DMS 273 (cell line): ENCODE data around the gene LITAFD.

Experiments
- DNase-seq: peaks from one replicate; lab custom pipeline; 2025; ENCODE audit not compliant: unreplicated experiment; lab: John Stamatoyannopoulos, UW

LITAFD gene

DNA sequence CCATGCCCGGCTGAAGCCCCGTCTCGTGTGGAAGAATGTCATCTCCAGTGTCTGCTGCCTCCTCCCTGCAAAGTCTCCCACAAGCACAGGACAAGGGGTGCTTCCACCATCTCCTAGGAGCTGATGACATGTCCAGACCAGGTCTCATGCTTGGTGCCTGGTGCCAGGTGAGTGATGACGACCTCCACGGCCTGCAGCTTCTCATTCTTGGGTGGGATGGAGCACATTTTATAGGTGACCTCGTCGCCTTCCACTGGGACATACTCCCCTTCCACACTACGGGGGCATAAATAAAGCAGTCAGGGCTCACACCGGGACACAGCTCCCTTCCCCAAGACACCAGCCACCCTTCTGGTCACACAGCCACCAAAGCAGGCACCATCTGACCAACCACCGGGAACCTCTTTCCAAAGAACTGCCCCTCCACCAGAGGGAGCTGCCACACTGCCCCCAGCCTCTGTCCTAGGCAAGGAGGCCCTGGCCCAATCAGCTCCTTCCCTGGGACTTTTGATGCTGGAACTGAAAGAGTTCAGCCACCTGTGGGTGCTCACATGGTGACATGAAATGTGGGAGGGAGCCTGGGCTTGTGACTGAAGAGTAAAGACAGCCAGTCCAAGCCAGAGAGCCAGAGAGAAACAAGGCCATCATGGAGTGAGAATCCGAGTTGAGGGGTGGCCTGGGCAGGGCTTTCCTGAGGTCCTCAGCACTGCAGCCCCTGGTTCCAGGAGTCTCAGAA, 26.9 kb upstream of the LITAFD start:
- DNase-seq, result no peak

DNA sequence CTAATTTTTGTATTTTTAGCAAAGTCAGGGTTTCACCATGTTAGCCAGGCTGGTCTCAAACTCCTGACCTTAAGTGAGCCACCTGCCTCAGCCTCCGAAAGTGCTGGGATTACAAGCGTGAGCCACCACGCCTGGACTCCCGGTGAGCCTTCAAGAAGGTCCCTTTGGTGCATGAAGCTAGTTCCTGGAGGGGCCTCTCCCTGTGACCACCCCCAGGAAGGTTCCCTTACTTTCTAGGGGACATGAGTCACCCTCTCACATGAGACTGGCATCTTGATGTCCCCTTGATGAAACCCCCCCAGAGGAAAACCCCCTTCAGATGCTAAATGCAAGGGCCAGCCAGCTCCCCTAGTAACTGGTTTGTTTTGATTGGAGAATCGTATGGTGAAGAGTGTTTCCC, 26.2 kb upstream of the LITAFD start:
- no peak for DNase-seq

DNA sequence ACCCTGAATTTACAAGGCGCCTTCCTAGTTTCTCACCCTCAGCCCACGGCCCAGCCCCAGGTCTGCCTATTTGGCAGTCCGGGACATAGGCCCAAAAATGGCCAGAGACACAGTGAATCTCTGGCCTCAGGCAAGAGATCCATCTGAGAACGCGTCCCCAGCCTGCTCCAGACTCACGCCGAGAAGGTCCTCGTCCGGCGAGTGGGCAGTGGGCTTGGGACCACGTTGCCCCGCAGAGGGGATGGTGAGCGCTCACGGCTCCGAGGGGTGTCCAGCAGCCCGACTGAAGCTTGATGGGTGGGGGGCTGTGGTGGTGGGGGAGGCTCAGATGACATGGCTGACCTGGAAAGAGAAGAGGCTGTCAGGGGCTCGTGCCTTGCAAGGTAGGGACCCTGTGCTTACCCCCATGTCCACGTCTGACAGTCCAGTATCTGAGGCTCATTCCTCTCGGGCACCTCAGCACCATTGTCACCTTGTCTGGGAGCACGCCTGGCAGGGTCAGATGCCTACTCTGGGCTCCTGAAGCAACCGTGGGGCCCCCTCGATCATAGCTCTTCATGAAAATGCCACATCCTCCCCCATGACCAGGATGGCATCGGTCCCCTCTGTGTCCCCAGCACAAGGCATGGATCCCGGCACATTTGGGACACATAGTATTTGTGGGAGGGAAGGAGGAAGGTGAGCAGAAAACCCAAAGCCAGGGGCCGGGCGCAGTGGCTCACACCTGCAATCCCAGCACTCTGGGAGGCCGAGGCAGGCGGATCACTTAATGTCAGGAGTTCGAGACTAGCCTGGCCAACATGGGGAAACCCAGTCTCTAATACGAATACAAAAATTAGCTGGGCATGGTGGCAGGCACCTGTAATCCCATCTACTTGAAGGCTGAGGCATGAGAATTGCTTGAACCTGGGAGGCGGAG, 22.9 kb upstream of the LITAFD start:
- DNase-seq, result no peak

DNA sequence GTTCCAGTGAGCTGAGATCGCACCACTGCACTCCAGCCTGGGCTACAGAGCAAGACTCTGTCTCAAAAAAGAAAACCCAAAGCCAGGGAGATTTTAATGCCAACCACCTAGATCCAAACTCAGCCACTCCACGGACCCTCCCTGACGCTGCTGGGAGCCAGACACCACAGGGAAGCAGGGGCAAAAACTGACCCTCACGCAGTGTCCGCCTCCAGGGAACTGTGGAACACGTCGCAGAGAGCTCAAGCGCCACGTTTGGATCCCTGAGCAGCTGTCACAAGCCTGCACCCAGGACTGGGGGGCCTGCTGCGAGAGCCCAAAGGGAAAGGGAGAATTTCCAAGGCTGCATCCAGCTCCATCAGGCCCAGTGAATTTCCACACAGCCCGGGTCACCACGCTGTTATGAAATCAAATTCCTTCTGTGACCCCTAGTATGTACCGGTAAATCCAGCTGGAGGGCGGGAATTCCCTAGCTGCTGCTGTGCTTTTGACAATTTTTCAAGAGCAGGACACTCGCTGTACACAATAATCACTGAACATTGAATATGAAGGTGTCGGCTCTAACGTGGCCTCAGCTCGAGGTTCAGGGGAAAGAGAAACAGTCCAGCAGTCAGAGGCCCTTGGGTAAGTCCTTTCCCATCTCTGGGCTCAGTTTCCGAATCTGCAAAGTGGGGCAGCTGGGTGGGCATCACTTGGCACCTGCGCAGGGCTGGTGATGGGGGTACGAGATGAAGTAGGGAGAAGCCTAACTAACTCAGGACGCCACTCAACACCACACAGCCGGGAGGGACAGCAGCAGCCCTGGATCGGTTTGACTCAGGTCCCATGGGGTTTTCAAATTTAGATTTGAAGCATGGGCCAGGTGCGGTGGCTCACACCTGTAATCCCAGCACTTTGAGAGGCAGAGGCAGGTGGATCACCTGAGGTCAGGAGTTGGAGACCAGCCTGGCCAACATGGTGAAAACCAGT, 22.0 kb upstream of the LITAFD start:
- DNase-seq, result no peak

- DNase-seq, result peak; percentile 55
These were observed 20.4 kb upstream of the LITAFD start for GRCh38 chr16:8861563-8862308.

DNA sequence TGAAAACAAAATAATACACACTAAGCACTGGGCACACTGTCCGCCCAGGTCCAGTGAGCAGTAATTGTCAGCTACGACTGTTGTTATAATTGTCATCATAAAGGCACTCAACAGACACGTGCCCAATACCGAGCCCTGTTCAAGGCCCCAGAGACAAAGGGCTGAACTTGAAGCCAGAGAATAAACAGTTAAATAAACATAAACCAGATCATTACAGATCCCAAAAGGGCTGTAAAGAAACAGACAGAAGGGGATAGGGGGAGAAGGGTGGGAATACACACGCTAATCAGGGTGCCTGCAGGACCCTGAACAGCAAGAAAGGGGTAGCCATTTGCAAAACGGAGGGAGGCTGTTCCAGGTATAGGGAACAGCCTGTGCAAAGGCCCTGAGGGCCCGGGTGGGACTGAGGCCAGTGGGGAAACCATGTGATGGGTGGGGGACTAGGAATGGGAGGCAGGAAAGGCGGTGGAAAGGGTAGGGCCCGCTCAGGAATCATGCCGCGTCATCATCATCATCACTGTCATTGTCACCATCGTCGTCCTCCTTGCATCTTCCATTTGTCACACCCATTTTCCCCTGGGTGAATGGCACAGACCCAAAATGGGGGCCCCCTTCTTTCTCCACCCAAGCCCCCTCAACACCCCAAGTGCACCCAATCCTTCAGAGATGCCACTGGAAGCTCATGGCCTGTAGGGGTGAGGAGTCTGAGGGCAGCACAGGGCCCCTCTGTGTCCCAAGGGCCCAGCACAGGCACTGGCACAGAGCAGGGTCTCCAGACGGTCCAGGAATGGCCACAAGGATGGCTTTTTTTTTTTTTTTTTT, 19.6 kb upstream of the LITAFD start:
- no peak for DNase-seq

- DNase-seq, result peak; percentile 49
These were observed 18.3 kb upstream of the LITAFD start for GRCh38 chr16:8863594-8864424.

DNA sequence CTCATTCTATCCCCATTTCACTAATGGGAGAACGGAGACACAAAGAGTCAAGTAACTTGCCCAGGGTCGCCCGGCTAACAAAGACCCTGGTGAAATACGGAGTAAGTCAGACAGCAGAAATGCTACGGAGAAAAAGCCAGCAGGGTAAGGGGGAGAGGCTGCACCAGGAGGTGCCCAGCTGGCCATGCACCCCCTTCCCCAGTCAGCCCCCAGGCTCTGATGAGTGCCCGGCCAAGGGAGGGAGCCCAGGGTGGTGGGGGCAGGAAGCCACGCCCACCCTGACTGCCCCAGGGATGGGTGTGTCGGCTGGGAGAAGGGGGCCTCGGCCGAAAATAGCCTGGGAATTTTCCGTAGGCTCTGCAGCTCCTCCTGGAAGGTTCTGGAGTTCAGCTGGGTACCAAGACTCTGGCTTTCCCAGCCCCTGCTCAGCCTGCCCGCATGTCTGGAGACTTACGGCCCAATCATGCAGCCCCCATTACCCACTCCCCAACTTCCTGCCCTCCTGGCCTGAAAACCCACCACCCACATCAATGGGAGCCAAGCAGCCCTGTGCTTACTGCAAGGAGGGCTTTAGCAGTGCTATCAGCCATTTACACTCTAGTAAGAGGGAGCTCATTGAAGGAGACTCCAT, 17.6 kb upstream of the LITAFD start:
- no peak for DNase-seq

DNA sequence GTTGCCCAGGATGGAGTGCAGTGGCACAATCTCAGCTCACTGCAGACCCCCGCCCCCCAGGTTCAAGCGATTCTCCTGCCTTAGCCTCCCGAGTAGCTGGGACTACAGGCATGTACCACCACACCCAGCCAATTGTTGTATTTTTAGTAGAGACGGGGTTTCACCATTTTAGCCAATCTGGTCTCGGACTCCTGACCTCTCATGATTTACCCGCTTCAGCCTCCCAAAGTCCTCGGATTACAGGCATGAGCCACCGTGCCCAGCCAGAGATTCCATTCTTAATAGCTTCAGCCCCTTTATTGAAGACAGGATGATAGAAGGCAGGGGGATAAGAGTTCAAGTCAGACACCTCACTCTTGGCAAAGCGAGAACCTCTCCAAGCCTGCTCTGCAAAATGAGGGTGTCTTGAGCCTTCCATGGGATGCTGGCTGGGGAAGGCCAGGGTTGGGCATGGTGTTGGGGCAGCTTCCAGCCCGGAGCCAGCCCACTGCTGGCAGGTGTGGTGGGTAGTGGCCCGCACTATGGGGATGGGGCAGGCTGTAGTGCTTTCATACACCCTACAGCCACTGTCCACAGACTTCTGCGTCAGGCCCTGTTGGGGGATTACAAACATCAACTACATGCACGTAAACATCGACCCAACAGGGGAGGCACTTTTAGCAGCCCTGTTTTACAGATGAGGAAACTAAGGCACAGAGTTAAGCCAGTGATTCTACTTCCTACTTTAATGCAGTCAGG, 16.8 kb upstream of the LITAFD start:
- no peak for DNase-seq

- DNase-seq, result no peak
These were observed 15.8 kb upstream of the LITAFD start for GRCh38 chr16:8866118-8866883.

GRCh38 chr16:8866884-8867215, 15.3 kb upstream of the LITAFD start:
- no peak for DNase-seq

DNA sequence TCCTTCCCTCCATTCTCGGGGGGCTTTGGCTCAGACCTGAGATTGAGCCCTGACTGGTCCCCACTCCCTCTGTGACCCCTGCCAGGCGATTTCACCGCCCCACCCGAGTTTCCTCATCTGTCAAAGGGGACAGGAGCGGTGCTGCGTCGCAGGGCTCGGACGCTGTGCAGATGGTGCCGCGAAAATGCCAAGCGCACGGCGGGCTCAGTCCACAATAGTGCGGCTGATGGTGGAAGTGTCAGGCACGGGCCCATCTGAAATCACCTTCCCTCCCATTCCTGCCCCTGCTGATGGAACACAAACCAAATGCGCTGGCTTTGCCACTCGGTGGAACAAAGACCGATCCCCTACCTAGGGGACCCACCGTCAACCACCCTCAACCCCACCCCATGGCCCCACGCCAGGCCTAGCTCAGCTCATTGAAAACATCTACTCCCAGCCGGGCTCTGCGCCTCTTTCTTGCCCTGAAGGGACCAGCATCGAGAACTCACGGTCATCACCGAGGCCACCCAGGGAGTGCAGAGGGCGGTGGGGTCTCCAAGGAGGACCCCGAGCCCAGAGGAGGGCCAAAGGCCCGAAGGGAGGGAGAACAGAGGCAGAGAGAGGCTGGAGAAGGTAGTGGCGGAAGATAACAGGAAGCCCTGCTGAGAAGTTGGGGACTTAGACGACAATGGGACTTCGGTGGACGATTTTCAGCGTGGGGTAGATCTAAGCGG, 14.8 kb upstream of the LITAFD start:
- DNase-seq, result peak; percentile 65

DNA sequence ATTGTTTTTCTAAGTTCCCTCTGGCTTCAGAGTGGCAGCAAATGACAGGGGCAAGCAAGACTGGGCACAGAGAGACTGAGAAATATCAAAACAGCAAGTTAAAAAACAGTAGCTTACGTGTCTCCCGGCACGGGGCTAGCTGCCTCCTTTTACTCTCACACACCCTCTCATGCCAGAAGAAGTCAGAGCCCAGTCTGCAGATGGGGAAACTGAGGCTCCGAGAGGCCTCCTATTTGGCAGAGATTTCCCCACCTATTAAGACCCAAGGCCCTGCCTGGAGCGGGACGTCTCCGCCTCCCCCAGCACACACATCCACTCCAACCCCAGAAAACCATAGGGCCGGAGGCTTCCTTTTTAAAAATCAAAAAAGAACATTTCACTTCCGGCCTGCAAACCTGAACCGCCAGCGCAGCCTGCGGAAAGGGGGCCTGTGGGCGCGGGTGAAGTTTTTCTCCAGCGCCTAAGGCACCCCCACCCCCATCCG, 14.2 kb upstream of the LITAFD start:
- no peak for DNase-seq

DNA sequence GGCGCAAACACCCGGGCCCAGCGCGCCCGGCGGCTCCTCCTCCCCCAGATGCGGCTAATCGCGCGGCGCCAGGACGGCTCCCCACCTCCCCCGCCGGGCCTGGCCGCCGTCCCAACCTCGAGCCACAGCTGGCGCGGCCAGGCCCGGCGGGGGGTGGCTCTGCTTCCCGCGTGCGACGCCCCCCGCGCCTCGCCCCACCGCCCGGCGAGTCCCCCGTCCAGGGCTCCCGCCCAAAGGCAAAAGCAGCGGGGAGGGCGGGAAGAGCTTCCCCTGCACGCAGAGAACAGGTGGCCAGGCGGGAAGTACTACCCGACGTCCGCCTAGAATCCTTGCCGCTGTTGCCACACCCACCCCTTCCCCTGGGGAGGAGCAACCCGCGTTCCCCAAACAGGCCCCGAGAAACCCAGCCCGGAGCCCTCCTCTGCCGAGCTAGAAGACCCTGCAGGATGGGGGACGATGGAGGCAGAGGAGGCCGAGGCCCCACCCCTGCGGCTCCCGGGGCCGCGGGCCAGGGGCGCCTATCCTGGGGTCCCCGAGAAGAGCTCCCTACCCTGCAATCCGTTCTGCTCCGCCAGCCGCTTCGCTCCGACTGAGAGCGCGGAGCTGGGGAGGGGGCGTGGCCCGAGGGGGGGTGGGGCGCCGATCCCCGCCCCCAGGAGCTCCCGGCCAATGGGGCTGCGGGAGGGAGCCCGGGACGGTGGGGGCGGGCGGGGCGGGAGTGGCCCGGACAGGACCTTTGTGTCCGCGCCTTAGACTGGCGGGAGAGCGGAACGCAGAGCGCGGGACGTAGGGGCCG, 13.5 kb upstream of the LITAFD start, which contains the start of gene CARHSP1:
CARHSP1 (minus strand) TSS at position 591 of the 796 bp plus-strand sequence. CDS start 9,678 bp downstream, outside the sequence.
- DNase-seq, result peak; percentile 98
